GM19455 (cell line): ENCODE results near the gene INIP.
"Not testable (repeated sequence)": the region's sequence is repeated elsewhere in the genome, so short reads cannot be mapped to it uniquely, and the experiment has no call there.

ENCODE experiments used
- ATAC-seq: cut with Tn5 transposase; IDR thresholded peaks from one replicate; pipeline ENCODE4 v1.9.1; 2021; ENCODE audit not compliant: unreplicated experiment

The INIP gene

DNA sequence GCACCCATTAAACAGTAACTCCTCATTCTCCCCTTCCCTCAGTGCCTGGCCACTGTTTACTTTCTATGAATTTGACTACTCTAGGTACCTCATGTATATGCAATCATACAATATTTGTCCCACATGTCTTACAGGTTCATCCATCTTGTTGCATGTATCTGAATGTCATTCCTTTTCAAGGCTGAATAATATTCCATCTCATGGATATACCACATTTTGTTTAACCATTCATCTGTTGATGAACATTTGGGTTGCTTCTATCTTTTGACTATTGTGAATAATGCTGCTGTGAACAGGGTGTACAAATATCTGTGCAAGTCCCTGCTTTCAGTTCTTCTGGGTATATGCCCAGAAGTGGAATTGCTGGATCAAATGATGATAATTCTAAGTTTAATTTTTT is 40.9 kb downstream of the INIP start:
- no peak for ATAC-seq

- ATAC-seq, result not testable (repeated sequence)
These were observed 44.7 kb downstream of the INIP start for GRCh38 chr9:112673221-112673620.

- no peak for ATAC-seq
These were observed 46.8 kb downstream of the INIP start for GRCh38 chr9:112670991-112671625.

- no peak for ATAC-seq
These were observed 48.6 kb downstream of the INIP start for GRCh38 chr9:112669326-112669725.

DNA sequence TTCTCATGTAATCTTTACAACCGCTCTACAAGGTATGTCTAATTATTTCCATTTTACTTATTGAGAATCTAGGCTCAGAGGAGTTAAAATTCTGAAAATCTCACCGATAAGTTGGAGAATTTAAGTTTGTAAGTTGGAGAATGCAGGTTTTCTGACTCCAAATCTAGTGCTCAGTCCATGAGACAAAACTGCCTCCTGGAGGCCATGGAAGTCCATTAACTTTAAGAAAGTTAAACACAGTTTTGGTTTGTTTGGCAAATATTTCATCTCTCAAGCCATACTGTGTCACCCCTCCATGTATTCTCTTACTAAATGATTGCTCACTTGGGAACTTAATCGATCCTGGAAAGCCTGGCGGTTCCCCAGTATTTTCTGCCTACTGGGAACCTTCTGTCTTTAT is 52.6 kb downstream of the INIP start:
- no peak for ATAC-seq

GRCh38 chr9:112664531-112664930 is 53.4 kb downstream of the INIP start:
- ATAC-seq, result no peak

- no peak for ATAC-seq
These were observed 54.2 kb downstream of the INIP start for GRCh38 chr9:112663681-112664080.

GRCh38 chr9:112659906-112660305 is 58.0 kb downstream of the INIP start:
- ATAC-seq, result no peak

- no peak for ATAC-seq
These were observed 62.2 kb downstream of the INIP start for GRCh38 chr9:112655668-112656067.

- no peak for ATAC-seq
These were observed 63.6 kb downstream of the INIP start for GRCh38 chr9:112654282-112654681.

DNA sequence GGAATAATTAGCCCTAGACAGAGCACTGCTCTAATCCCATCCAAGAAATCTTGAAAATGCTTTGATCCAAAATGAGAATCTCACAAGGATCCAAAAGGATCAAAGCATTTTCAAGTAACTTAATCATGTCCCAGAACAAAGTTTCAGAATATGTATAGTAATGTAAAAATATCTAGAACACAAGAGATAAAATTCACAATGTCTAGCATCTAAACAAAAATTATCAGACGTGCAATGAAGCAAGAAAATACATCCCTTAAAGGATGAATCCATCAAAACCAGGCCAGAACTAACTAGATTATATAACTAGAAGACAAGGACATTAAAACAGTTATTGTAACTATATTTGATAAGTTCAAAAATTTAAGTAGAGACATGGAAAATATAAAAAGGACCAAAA is 69.3 kb downstream of the INIP start:
- ATAC-seq, result no peak

DNA sequence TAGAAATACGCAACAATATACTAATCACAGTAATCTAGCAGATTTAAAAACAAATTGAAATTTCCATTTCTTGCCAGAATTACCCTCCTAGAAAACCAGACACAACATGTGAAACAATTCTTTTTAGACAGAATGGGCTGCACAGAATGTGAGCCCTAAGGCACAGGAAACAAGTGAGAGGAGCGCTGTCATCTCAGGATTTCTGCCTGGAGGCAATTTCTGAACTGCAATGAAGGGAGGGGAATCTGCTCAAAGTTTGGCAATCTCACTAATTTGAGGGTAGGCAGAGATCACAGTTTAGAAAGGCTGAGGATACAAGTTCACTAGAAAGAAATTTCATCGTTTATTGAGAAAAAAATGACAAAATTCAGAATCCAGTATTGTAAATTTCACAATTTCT is 70.3 kb downstream of the INIP start:
- ATAC-seq, result no peak

- ATAC-seq, result no peak
These were observed 75.8 kb downstream of the INIP start for GRCh38 chr9:112642126-112642525.

DNA sequence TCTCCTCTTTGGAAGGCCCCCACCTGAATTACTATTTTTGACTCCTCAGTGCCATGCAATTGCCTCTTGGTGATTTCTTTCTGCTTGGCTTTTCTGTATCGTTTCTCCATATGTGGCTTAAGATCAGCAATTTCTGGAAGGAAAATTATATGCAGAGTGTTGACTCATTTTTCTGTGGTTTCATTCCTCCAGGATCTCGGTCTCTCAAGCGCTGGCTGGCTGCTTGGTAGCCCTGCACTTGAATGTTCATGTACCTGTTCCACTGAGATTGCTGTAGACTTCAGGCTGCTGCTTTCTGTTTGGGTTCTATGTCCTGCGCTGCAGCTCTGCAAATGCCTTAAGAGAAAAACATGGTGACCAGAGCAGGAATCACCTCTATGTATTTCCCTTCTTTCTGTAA is 77.6 kb downstream of the INIP start:
- no peak for ATAC-seq
